Loucy (cell line): ENCODE data around the gene DLGAP5.
A peak's percentile ranks its signal among the peaks of the same experiment; 100 is the strongest.

ENCODE experiments used
- H2AFZ ChIP-seq: fragments of 200-600 bp; sonication (generic); 2 replicates; pipeline ENCODE4 v1.6.0; 2016; ENCODE audit warnings: antibody characterized with exemption, mild to moderate bottlenecking, low read length, moderate library complexity
- H3F3A ChIP-seq: fragments of 200-600 bp; 2 replicates; pipeline ENCODE4 v1.6.0; 2016; ENCODE audit warnings: antibody characterized with exemption, low read depth, mild to moderate bottlenecking
- H3K27me3 ChIP-seq: fragments of 200-600 bp; sonication (generic); 2 replicates; pipeline ENCODE4 v1.6.1; 2014; ENCODE audit warnings: low read length, mild to moderate bottlenecking; ENCODE audit not compliant: insufficient read depth, poor library complexity, severe bottlenecking
- H3K36me3 ChIP-seq: fragments of 200-600 bp; sonication (generic); 2 replicates; pipeline ENCODE4 v1.6.1; 2016; ENCODE audit warnings: low read length; ENCODE audit not compliant: insufficient read depth
- H3K4me1 ChIP-seq: fragments of 200-600 bp; sonication (generic); 2 replicates; pipeline ENCODE4 v1.5.1; 2014; ENCODE audit warnings: low read length, mild to moderate bottlenecking; ENCODE audit not compliant: insufficient read depth, poor library complexity, severe bottlenecking
- H3K4me2 ChIP-seq: fragments of 200-600 bp; sonication (generic); 2 replicates; pipeline ENCODE4 v1.6.0; 2014; ENCODE audit warnings: antibody characterized with exemption, low read length, low read depth, mild to moderate bottlenecking; ENCODE audit not compliant: poor library complexity, severe bottlenecking
- H3K4me3 ChIP-seq: fragments of 200-600 bp; sonication (generic); 2 replicates; pipeline ENCODE4 v1.5.1; 2014; ENCODE audit warnings: low read length, mild to moderate bottlenecking, mixed read lengths; ENCODE audit not compliant: poor library complexity, severe bottlenecking
- H3K79me2 ChIP-seq: fragments of 200-600 bp; sonication (generic); 2 replicates; pipeline ENCODE4 v1.6.1; 2014; ENCODE audit warnings: low read length; ENCODE audit not compliant: insufficient read depth
- H3K9ac ChIP-seq: fragments of 200-600 bp; sonication (generic); 2 replicates; pipeline ENCODE4 v1.6.0; 2014; ENCODE audit warnings: mild to moderate bottlenecking, low read depth, low read length, moderate library complexity; ENCODE audit not compliant: poor library complexity, severe bottlenecking
- H3K9me2 ChIP-seq: fragments of 200-600 bp; sonication (generic); replicated peaks from 2 replicates; pipeline ENCODE4 v1.6.1; 2016; ENCODE audit warnings: low read depth, low read length, mixed read lengths
- H3K9me3 ChIP-seq: fragments of 200-600 bp; sonication (generic); 2 replicates; pipeline ENCODE4 v1.6.1; 2014; ENCODE audit warnings: mild to moderate bottlenecking, antibody characterized with exemption, low read length, low read depth; ENCODE audit not compliant: insufficient read depth
- H4K20me1 ChIP-seq: fragments of 200-600 bp; sonication (generic); 2 replicates; pipeline ENCODE4 v1.6.0; 2014; ENCODE audit warnings: antibody characterized with exemption, low read length, mild to moderate bottlenecking; ENCODE audit not compliant: insufficient read depth, poor library complexity, severe bottlenecking
- CTCF ChIP-seq: fragments of 200-600 bp; sonication (generic); conservative IDR thresholded peaks from 2 replicates; pipeline ENCODE4 v1.5.1; 2014; ENCODE audit warnings: mild to moderate bottlenecking, antibody characterized with exemption, low read length
- EZH2phosphoT487 ChIP-seq: fragments of 200-600 bp; IDR thresholded peaks from 2 replicates; pipeline ENCODE4 v1.6.1; 2018; ENCODE audit warnings: antibody characterized with exemption, mild to moderate bottlenecking, moderate library complexity, borderline replicate concordance

Gene DLGAP5

GRCh38 chr14:55191203-55192053 is at the start of gene DLGAP5:
TSS of gene DLGAP5 (minus strand) at chr14:55191585. CDS start at chr14:55189179, 2,406 bp downstream.
- peaks cover 28% of the 10 kb centered on the region for H3K4me1 ChIP-seq
- no peaks in the 10 kb centered on the region; the same call in 1 of the 2 replicates for H3K36me3 ChIP-seq
- H3K79me2 ChIP-seq, result peaks cover 49% of the 10 kb centered on the region
- H3K9me3 ChIP-seq, result no peaks in the 10 kb centered on the region
- peak within 1 kb of the TSS; percentile 84 for H3K4me3 ChIP-seq
- peak within 1 kb of the TSS; percentile 82 for H3K9ac ChIP-seq
- H3K27me3 ChIP-seq, result no peaks in the 10 kb centered on the region
- H3K4me2 ChIP-seq, result peak within 1 kb of the TSS; percentile 98
- H4K20me1 ChIP-seq, result peaks cover 16% of the 10 kb centered on the region
- TF ChIP-seq CTCF (no peak), EZH2phosphoT487 (no peak)
- no peaks in the 10 kb centered on the region for H3F3A ChIP-seq
- no peaks in the 10 kb centered on the region for H3K9me2 ChIP-seq
- peak within 1 kb of the TSS; percentile 98 for H2AFZ ChIP-seq

GRCh38 chr14:55240526-55241178 is 49.3 kb upstream of the DLGAP5 start:
- Histone ChIP-seq H3K4me2 (no peak overlapping the region), H3K4me1 (no peaks in the 10 kb centered on the region), H3K9ac (no peak overlapping the region), H3K36me3 (no peaks in the 10 kb centered on the region), H3K4me3 (no peak overlapping the region), H3K79me2 (no peaks in the 10 kb centered on the region), H2AFZ (no peak overlapping the region), H3K27me3 (no peaks in the 10 kb centered on the region), H3K9me3 (no peaks in the 10 kb centered on the region), H3K9me2 (no peaks in the 10 kb centered on the region), H3F3A (no peaks in the 10 kb centered on the region), H4K20me1 (no peaks in the 10 kb centered on the region)
- no peak for TF ChIP-seq CTCF
- no peak for TF ChIP-seq EZH2phosphoT487

- Histone ChIP-seq H3K9me3 (no peaks in the 10 kb centered on the region), H4K20me1 (no peaks in the 10 kb centered on the region)
Observed at GRCh38 chr14:55239320-55239719, 47.9 kb upstream of the DLGAP5 start.

More at GRCh38 chr14:55239320-55239719, 47.9 kb upstream of the DLGAP5 start:
- Histone ChIP-seq H3K79me2 (no peaks in the 10 kb centered on the region), H3K4me1 (no peaks in the 10 kb centered on the region), H3K36me3 (no peaks in the 10 kb centered on the region), H3K4me2 (no peak overlapping the region), H3K27me3 (no peaks in the 10 kb centered on the region), H2AFZ (no peak overlapping the region), H3K9ac (no peak overlapping the region), H3F3A (no peaks in the 10 kb centered on the region), H3K4me3 (no peak overlapping the region), H3K9me2 (no peaks in the 10 kb centered on the region)
- TF ChIP-seq EZH2phosphoT487, result no peak
- no peak for TF ChIP-seq CTCF
